Upper lobe of left lung (tissue), 6 donors: Measurements from ENCODE around the gene EVI5L. TPM values are rescaled to one million over a fixed set of nuclear protein-coding genes. Genes with fewer than 3 reads are reported as not detected.

Experiments
- ATAC-seq, 2 donors: fragments of 200-7000 bp; cut with Tn5 transposase; one replicate each; pipeline ENCODE4 v1.9.1; 2022; ENCODE audit warnings: mild to moderate bottlenecking in 2 of 2, moderate library complexity in 2 of 2; ENCODE audit not compliant: low FRiP score in 2 of 2
- DNase-seq, 2 donors: peaks; one replicate each; pipeline ENCODE4 v3.0.0-alpha.2; 2019 to 2020
- H3K27ac ChIP-seq, 4 donors: fragments of 200-600 bp; sonication (generic); one replicate each; pipeline ENCODE4 v1.5.1; 2016 to 2019
- H3K27me3 ChIP-seq, 4 donors: fragments of 200-600 bp; sonication (generic); one replicate each; pipeline ENCODE4 v1.5.1; 2017 to 2019
- H3K36me3 ChIP-seq, 4 donors: fragments of 200-600 bp; sonication (generic); one replicate each; pipeline ENCODE4 v1.5.1; 2016 to 2019
- H3K4me1 ChIP-seq, 4 donors: fragments of 200-600 bp; sonication (generic); one replicate each; pipeline ENCODE4 v1.5.1; 2018 to 2019
- H3K4me3 ChIP-seq, 4 donors: fragments of 200-600 bp; sonication (generic); one replicate each; pipeline ENCODE4 v1.5.1; 2017 to 2019; ENCODE audit warnings: mild to moderate bottlenecking in 2 of 4, moderate library complexity in 1 of 4
- H3K9me3 ChIP-seq, 4 donors: fragments of 200-600 bp; sonication (generic); one replicate each; pipeline ENCODE4 v1.5.1; 2018 to 2019
- CTCF ChIP-seq, 6 experiments: fragments of 450-650 bp in 4 of 6; fragments of 200-600 bp in 2 of 6; sonication (generic) in 2 of 6; IDR thresholded peaks; one replicate each; pipeline ENCODE4 v1.5.1; 2016 to 2019; ENCODE audit warnings: antibody characterized with exemption in 6 of 6
- EP300 ChIP-seq, 4 donors: sonication (generic); formaldehyde crosslinking; IDR thresholded peaks; one replicate each; pipeline ENCODE4 v1.5.1; 2017; ENCODE audit warnings: antibody characterized with exemption in 4 of 4, control low read depth in 2 of 4
- POLR2A ChIP-seq, 4 donors: fragments of 450-650 bp; IDR thresholded peaks; one replicate each; pipeline ENCODE4 v1.5.1; 2016 to 2017; ENCODE audit warnings: antibody characterized with exemption in 4 of 4, mild to moderate bottlenecking in 2 of 4
- POLR2AphosphoS5 ChIP-seq, 2 donors: sonication (generic); formaldehyde crosslinking; IDR thresholded peaks; one replicate each; pipeline ENCODE4 v1.5.1; 2017; ENCODE audit warnings: antibody characterized with exemption in 2 of 2
- WGBS, 2 donors: methylation state at CpG; one replicate each; pipeline ENCODE4 v1.1.5; 2017 to 2018; 5-methylcytosine and 5-hydroxymethylcytosine counted together
- total RNA-seq, 6 donors: library from RNA; depleted of rRNA in 4 of 6; stranded (reverse); fragments of >200 nt in 4 of 6; gene quantifications; one replicate each; pipeline versions ENCODE4 v1.1.0 to v1.2.1, GENCODE V29; 2016 to 2021
- donor health status: DM: no; HTN: no; CAD: no; lungs with moderate emphysema.
- donor health status: DM: no; HTN: yes; CAD: no; lungs with severe emphysema.

EVI5L gene
- total RNA-seq, 6 donors from 2014 or later = 12.0 to 24.1 (median 15.6) TPM

- ATAC-seq (no peak), DNase-seq (no peak)
- H3K27ac ChIP-seq = no peak overlapping the region
- peak overlapping the region in 3 of 4 donors; percentile 52 to 54 (median 52) for H3K4me3 ChIP-seq
- peaks cover 0 to 30% (median 13%) of the 10 kb centered on the region in 4 donors for H3K27me3 ChIP-seq
- no peak for TF ChIP-seq POLR2A (IDR thresholded peaks at IDR 0.05)
- TF ChIP-seq POLR2AphosphoS5 (IDR thresholded peaks at IDR 0.05) = no peak
- TF ChIP-seq EP300 (IDR thresholded peaks at IDR 0.05) = no peak
- TF ChIP-seq CTCF (IDR thresholded peaks at IDR 0.05) = no peak
- no peaks in the 10 kb centered on the region for H3K36me3 ChIP-seq
- H3K9me3 ChIP-seq = no peaks in the 10 kb centered on the region
- WGBS, 2 donors = 32 to 39% methylated on average over 7 to 12 of the region's 12 CpGs
- peaks cover 29 to 46% (median 32%) of the 10 kb centered on the region in 4 donors for H3K4me1 ChIP-seq
Measured at GRCh38 chr19:7874897-7875273, 44.9 kb downstream of the EVI5L start.

DNA sequence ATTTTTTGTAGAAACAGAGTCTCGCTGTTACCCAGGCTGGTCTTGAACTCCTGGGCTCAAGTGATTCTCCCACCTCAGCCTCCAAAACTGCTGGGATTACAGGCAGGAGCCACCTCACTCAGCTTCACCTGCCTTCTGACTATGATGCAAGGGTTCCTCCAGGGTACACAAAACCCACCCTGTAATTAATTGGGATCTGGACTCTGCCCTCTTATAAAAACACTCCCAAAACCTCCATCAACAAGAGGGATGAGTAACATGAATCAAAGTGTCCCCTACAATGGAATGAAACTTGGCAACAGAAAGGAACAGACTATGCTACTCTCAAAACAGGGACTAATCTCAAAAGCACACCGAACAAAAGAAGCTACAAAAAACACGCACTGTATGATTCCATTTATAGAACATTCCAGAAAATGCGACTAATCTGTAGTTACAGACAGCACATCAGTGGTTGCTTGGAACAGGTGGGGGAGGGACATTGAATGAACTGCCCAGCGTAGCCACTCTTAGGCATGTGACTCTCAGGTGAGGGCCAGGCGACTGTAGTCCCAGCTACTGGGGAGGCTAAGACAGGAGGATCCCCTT is 47.3 kb downstream of the EVI5L start:
- no peaks in the 10 kb centered on the region for H3K36me3 ChIP-seq
- H3K4me3 ChIP-seq = no peak overlapping the region
- H3K9me3 ChIP-seq = no peaks in the 10 kb centered on the region
- peaks cover 0 to 27% (median 13%) of the 10 kb centered on the region in 4 donors for H3K27me3 ChIP-seq
- H3K4me1 ChIP-seq = peaks cover 9 to 22% (median 13%) of the 10 kb centered on the region in 4 donors
- TF ChIP-seq EP300 (IDR thresholded peaks at IDR 0.05) (no peak), CTCF (IDR thresholded peaks at IDR 0.05) (no peak), POLR2AphosphoS5 (IDR thresholded peaks at IDR 0.05) (no peak), POLR2A (IDR thresholded peaks at IDR 0.05) (no peak)
- DNase-seq (no peak), ATAC-seq (no peak)
- WGBS, 2 donors = 83 to 84% methylated on average over 6 of the region's 6 CpGs
- H3K27ac ChIP-seq = no peak overlapping the region

GRCh38 chr19:7879111-7879807 is 49.2 kb downstream of the EVI5L start:
- Histone ChIP-seq H3K36me3 (no peaks in the 10 kb centered on the region), H3K4me3 (no peak overlapping the region), H3K27ac (no peak overlapping the region), H3K9me3 (no peaks in the 10 kb centered on the region), H3K4me1 (peaks cover 0 to 6% (median 5%) of the 10 kb centered on the region in 4 donors), H3K27me3 (peaks cover 0 to 9% (median 4%) of the 10 kb centered on the region in 4 donors)
- DNase-seq = no peak
- no peak for TF ChIP-seq EP300 (IDR thresholded peaks at IDR 0.05)
- no peak for TF ChIP-seq CTCF (IDR thresholded peaks at IDR 0.05)
- no peak for TF ChIP-seq POLR2AphosphoS5 (IDR thresholded peaks at IDR 0.05)
- no peak for TF ChIP-seq POLR2A (IDR thresholded peaks at IDR 0.05)
- ATAC-seq = peak in 1 of 2 donors; percentile 42
- WGBS, 2 donors = 73 to 81% methylated on average over 4 to 18 of the region's 18 CpGs

DNA sequence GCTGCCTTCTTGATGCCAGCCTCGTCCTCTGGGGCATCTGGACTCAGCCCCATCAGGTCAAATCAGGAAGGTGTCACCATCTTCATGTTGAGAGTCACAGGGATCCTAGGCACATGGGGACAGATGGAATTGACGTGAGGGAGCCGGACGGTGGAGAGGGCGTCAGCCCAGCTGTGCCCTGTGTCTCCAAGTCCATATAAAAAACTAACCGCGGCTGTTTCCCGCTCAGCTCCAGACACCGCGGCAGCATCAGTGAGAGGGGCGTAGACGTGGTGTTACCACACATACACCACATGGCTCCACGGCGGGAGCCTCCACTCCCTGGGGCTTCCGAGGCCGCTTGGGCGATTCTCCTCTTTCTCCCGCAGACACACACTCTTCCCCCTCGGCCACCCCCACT is 49.8 kb downstream of the EVI5L start:
- ATAC-seq (no peak), DNase-seq (no peak)
- H3K27me3 ChIP-seq = peaks cover 0 to 3% (median under 1%) of the 10 kb centered on the region in 4 donors
- no peak overlapping the region for H3K4me3 ChIP-seq
- no peaks in the 10 kb centered on the region for H3K36me3 ChIP-seq
- TF ChIP-seq POLR2A (IDR thresholded peaks at IDR 0.05) (no peak), EP300 (IDR thresholded peaks at IDR 0.05) (no peak), CTCF (IDR thresholded peaks at IDR 0.05) (no peak), POLR2AphosphoS5 (IDR thresholded peaks at IDR 0.05) (no peak)
- H3K4me1 ChIP-seq = peaks cover 0 to under 1% (median 0%) of the 10 kb centered on the region in 4 donors
- H3K9me3 ChIP-seq = no peaks in the 10 kb centered on the region
- WGBS, 2 donors = 79 to 84% methylated on average over 19 of the region's 19 CpGs
- no peak overlapping the region for H3K27ac ChIP-seq
